WTC11 (cell line): ENCODE data around the gene TM9SF4. TPM values are rescaled to one million over a fixed set of nuclear protein-coding genes. Genes with fewer than 3 reads are reported as not detected.

Experiments used
- ATAC-seq: fragments of 200-7000 bp; cut with Tn5 transposase; 2 replicates; pipeline ENCODE4 v1.10.0; 2021; ENCODE audit warnings: mild to moderate bottlenecking, moderate library complexity
- CTCF ChIA-PET: fragments of 300-600 bp; sonication (Branson Sonifier 250); formaldehyde crosslinking; loops from one replicate; lab custom pipeline; 2021; ENCODE audit warnings: antibody characterized with exemption; lab: Charles Lee
- POLR2A ChIA-PET: fragments of 350-600 bp; sonication (Branson Sonifier 250); formaldehyde crosslinking; loops from one replicate; lab custom pipeline; 2021; ENCODE audit warnings: antibody characterized with exemption; lab: Charles Lee
- DNase-seq: peaks from one replicate; pipeline ENCODE4 v3.0.0; 2021; ENCODE audit warnings: low spot score
- H3K27ac Mint-ChIP-seq: 2 replicates; pipeline ENCODE4 v1.8.0; 2021; ENCODE audit warnings: mixed read lengths
- H3K27me3 Mint-ChIP-seq: 2 replicates; pipeline ENCODE4 v1.8.0; 2021; ENCODE audit warnings: low read depth, mild to moderate bottlenecking, moderate library complexity, mixed read lengths
- H3K36me3 Mint-ChIP-seq: 2 replicates; pipeline ENCODE4 v1.8.0; 2021; ENCODE audit warnings: mixed read lengths
- H3K4me1 Mint-ChIP-seq: 2 replicates; pipeline ENCODE4 v1.8.0; 2022; ENCODE audit warnings: mixed read lengths
- H3K4me3 Mint-ChIP-seq: 2 replicates; pipeline ENCODE4 v1.8.0; 2021; ENCODE audit warnings: mild to moderate bottlenecking, moderate library complexity, mixed read lengths
- H3K9me3 Mint-ChIP-seq: 2 replicates; pipeline ENCODE4 v1.8.0; 2021; ENCODE audit warnings: mixed read lengths
- ELF4 ChIP-seq: sonication (generic); formaldehyde crosslinking; IDR thresholded peaks from 2 replicates; pipeline ENCODE4 v1.8.1; 2022; ENCODE audit warnings: low read depth, mild to moderate bottlenecking, moderate library complexity, missing genetic modification reagents
- ESRRA ChIP-seq: sonication (generic); formaldehyde crosslinking; IDR thresholded peaks from 2 replicates; pipeline ENCODE4 v1.8.1; 2022; ENCODE audit warnings: mild to moderate bottlenecking, missing genetic modification reagents, borderline replicate concordance
- ETV6 ChIP-seq: sonication (generic); formaldehyde crosslinking; IDR thresholded peaks from 2 replicates; pipeline ENCODE4 v1.8.1; 2022; ENCODE audit warnings: mild to moderate bottlenecking, missing genetic modification reagents
- GABPB1 ChIP-seq: sonication (generic); formaldehyde crosslinking; IDR thresholded peaks from 2 replicates; pipeline ENCODE4 v1.8.1; 2023; ENCODE audit warnings: mild to moderate bottlenecking, missing genetic modification reagents
- NR3C1 ChIP-seq: sonication (generic); formaldehyde crosslinking; conservative IDR thresholded peaks from 2 replicates; pipeline ENCODE4 v1.8.1; 2023; ENCODE audit warnings: low read depth, mild to moderate bottlenecking, missing genetic modification reagents
- RELA ChIP-seq: sonication (generic); formaldehyde crosslinking; IDR thresholded peaks from 2 replicates; pipeline ENCODE4 v1.8.1; 2022; ENCODE audit warnings: missing genetic modification reagents, mild to moderate bottlenecking, borderline replicate concordance
- TP53 ChIP-seq: sonication (generic); formaldehyde crosslinking; IDR thresholded peaks from 2 replicates; pipeline ENCODE4 v1.8.1; 2023; ENCODE audit warnings: mild to moderate bottlenecking, missing genetic modification reagents
- ZNF138 ChIP-seq: sonication (generic); formaldehyde crosslinking; conservative IDR thresholded peaks from 2 replicates; pipeline ENCODE4 v1.8.1; 2022; ENCODE audit warnings: mild to moderate bottlenecking, moderate library complexity, missing genetic modification reagents
- ZNF263 ChIP-seq: sonication (generic); formaldehyde crosslinking; IDR thresholded peaks from 2 replicates; pipeline ENCODE4 v1.8.1; 2022; ENCODE audit warnings: low read depth, mild to moderate bottlenecking, moderate library complexity, missing genetic modification reagents
- ZNF416 ChIP-seq: fragments of 250-450 bp; sonication (Bioruptor Pico); IDR thresholded peaks from 2 replicates; pipeline ENCODE4 v1.9.0; 2021; ENCODE audit warnings: mild to moderate bottlenecking, inconsistent platforms
- total RNA-seq: library from RNA; stranded (reverse); gene quantifications from 3 replicates; pipeline ENCODE4 v1.2.3, GENCODE V29; 2021
- TF ChIP-seq, protein P1 (sequence below): fragments of 250-450 bp; sonication (Bioruptor Pico); IDR thresholded peaks from 2 replicates; pipeline ENCODE4 v1.9.0; 2021; ENCODE audit warnings: mild to moderate bottlenecking
- TF ChIP-seq, protein P2 (sequence below): sonication (generic); formaldehyde crosslinking; IDR thresholded peaks from 2 replicates; pipeline ENCODE4 v1.8.0; 2022; ENCODE audit warnings: missing genetic modification reagents
- TF ChIP-seq, protein P3 (sequence below): sonication (generic); formaldehyde crosslinking; IDR thresholded peaks from 2 replicates; pipeline ENCODE4 v1.8.1; 2022; ENCODE audit warnings: mild to moderate bottlenecking, moderate library complexity, missing genetic modification reagents
- TF ChIP-seq, protein P4 (sequence below): sonication (generic); formaldehyde crosslinking; IDR thresholded peaks from 2 replicates; pipeline ENCODE4 v1.8.1; 2022; ENCODE audit warnings: missing genetic modification reagents, borderline replicate concordance
- TF ChIP-seq, protein P5 (sequence below): sonication (generic); formaldehyde crosslinking; IDR thresholded peaks from 2 replicates; pipeline ENCODE4 v1.8.0; 2023; ENCODE audit warnings: missing genetic modification reagents
- TF ChIP-seq, protein P6 (sequence below): sonication (generic); formaldehyde crosslinking; IDR thresholded peaks from 2 replicates; pipeline ENCODE4 v1.8.1; 2023; ENCODE audit warnings: mild to moderate bottlenecking, missing genetic modification reagents
- TF ChIP-seq, protein P7 (sequence below): sonication (generic); formaldehyde crosslinking; IDR thresholded peaks from 2 replicates; pipeline ENCODE4 v1.8.0; 2022; ENCODE audit warnings: mild to moderate bottlenecking, missing genetic modification reagents
- TF ChIP-seq, protein P8 (sequence below): fragments of 250-450 bp; sonication (Bioruptor Pico); IDR thresholded peaks from 2 replicates; pipeline ENCODE4 v2.1.2; 2022; ENCODE audit warnings: mild to moderate bottlenecking, moderate library complexity

The TM9SF4 gene
- total RNA-seq, 1 experiment from 2014 or later = 44.8 TPM

DNA sequence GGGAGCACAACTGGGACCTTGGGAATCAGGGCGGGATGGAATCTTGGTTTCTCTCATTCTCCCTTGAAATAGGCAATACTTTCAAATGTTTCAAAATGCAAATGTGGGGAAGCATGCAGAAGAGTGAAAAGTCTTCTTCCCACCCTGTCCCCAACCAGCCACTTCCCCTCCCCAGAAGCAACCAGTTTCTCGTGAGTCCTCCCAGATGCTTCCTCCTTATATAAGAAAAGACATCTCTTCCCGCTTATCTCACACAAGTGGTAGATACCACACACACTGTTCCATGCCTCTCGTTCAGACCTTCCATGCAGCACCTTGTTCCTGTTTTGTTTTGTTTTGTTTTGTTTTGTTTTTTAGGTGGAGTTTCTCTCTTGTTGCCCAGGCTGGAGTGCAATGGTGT lies 32.3 kb upstream of the TM9SF4 start:
- CTCF ChIA-PET = no interaction called here
- H3K27me3 Mint-ChIP-seq = no peaks in the 10 kb centered on the region; the same call in 1 of the 2 replicates
- DNase-seq = no peak
- no peaks in the 10 kb centered on the region for H3K9me3 Mint-ChIP-seq
- no peak overlapping the region for H3K27ac Mint-ChIP-seq
- ATAC-seq = no peak
- TF ChIP-seq ESRRA (CRISPR knock-in tag) (no peak), ZNF263 (CRISPR knock-in tag) (no peak), ELF4 (CRISPR knock-in tag) (no peak), NR3C1 (CRISPR knock-in tag) (no peak), TP53 (CRISPR knock-in tag) (no peak), GABPB1 (CRISPR knock-in tag) (no peak), ETV6 (CRISPR knock-in tag) (no peak), ZNF416 (CRISPR knock-in tag) (no peak), ZNF138 (CRISPR knock-in tag) (no peak), RELA (no peak)
- TF ChIP-seq, protein P1, sequence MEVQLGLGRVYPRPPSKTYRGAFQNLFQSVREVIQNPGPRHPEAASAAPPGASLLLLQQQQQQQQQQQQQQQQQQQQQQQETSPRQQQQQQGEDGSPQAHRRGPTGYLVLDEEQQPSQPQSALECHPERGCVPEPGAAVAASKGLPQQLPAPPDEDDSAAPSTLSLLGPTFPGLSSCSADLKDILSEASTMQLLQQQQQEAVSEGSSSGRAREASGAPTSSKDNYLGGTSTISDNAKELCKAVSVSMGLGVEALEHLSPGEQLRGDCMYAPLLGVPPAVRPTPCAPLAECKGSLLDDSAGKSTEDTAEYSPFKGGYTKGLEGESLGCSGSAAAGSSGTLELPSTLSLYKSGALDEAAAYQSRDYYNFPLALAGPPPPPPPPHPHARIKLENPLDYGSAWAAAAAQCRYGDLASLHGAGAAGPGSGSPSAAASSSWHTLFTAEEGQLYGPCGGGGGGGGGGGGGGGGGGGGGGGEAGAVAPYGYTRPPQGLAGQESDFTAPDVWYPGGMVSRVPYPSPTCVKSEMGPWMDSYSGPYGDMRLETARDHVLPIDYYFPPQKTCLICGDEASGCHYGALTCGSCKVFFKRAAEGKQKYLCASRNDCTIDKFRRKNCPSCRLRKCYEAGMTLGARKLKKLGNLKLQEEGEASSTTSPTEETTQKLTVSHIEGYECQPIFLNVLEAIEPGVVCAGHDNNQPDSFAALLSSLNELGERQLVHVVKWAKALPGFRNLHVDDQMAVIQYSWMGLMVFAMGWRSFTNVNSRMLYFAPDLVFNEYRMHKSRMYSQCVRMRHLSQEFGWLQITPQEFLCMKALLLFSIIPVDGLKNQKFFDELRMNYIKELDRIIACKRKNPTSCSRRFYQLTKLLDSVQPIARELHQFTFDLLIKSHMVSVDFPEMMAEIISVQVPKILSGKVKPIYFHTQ (CRISPR knock-in tag) = no peak
- TF ChIP-seq, protein P2, sequence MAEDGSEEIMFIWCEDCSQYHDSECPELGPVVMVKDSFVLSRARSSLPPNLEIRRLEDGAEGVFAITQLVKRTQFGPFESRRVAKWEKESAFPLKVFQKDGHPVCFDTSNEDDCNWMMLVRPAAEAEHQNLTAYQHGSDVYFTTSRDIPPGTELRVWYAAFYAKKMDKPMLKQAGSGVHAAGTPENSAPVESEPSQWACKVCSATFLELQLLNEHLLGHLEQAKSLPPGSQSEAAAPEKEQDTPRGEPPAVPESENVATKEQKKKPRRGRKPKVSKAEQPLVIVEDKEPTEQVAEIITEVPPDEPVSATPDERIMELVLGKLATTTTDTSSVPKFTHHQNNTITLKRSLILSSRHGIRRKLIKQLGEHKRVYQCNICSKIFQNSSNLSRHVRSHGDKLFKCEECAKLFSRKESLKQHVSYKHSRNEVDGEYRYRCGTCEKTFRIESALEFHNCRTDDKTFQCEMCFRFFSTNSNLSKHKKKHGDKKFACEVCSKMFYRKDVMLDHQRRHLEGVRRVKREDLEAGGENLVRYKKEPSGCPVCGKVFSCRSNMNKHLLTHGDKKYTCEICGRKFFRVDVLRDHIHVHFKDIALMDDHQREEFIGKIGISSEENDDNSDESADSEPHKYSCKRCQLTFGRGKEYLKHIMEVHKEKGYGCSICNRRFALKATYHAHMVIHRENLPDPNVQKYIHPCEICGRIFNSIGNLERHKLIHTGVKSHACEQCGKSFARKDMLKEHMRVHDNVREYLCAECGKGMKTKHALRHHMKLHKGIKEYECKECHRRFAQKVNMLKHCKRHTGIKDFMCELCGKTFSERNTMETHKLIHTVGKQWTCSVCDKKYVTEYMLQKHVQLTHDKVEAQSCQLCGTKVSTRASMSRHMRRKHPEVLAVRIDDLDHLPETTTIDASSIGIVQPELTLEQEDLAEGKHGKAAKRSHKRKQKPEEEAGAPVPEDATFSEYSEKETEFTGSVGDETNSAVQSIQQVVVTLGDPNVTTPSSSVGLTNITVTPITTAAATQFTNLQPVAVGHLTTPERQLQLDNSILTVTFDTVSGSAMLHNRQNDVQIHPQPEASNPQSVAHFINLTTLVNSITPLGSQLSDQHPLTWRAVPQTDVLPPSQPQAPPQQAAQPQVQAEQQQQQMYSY (CRISPR knock-in tag) = no peak
- TF ChIP-seq, protein P3, sequence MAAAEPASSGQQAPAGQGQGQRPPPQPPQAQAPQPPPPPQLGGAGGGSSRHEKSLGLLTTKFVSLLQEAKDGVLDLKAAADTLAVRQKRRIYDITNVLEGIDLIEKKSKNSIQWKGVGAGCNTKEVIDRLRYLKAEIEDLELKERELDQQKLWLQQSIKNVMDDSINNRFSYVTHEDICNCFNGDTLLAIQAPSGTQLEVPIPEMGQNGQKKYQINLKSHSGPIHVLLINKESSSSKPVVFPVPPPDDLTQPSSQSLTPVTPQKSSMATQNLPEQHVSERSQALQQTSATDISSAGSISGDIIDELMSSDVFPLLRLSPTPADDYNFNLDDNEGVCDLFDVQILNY (CRISPR knock-in tag) = no peak
- TF ChIP-seq, protein P4, sequence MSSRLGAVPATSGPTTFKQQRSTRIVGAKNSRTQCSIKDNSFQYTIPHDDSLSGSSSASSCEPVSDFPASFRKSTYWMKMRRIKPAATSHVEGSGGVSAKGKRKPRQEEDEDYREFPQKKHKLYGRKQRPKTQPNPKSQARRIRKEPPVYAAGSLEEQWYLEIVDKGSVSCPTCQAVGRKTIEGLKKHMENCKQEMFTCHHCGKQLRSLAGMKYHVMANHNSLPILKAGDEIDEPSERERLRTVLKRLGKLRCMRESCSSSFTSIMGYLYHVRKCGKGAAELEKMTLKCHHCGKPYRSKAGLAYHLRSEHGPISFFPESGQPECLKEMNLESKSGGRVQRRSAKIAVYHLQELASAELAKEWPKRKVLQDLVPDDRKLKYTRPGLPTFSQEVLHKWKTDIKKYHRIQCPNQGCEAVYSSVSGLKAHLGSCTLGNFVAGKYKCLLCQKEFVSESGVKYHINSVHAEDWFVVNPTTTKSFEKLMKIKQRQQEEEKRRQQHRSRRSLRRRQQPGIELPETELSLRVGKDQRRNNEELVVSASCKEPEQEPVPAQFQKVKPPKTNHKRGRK (CRISPR knock-in tag) = no peak
- TF ChIP-seq, protein P5, sequence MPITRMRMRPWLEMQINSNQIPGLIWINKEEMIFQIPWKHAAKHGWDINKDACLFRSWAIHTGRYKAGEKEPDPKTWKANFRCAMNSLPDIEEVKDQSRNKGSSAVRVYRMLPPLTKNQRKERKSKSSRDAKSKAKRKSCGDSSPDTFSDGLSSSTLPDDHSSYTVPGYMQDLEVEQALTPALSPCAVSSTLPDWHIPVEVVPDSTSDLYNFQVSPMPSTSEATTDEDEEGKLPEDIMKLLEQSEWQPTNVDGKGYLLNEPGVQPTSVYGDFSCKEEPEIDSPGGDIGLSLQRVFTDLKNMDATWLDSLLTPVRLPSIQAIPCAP = no peak
- TF ChIP-seq, protein P6, sequence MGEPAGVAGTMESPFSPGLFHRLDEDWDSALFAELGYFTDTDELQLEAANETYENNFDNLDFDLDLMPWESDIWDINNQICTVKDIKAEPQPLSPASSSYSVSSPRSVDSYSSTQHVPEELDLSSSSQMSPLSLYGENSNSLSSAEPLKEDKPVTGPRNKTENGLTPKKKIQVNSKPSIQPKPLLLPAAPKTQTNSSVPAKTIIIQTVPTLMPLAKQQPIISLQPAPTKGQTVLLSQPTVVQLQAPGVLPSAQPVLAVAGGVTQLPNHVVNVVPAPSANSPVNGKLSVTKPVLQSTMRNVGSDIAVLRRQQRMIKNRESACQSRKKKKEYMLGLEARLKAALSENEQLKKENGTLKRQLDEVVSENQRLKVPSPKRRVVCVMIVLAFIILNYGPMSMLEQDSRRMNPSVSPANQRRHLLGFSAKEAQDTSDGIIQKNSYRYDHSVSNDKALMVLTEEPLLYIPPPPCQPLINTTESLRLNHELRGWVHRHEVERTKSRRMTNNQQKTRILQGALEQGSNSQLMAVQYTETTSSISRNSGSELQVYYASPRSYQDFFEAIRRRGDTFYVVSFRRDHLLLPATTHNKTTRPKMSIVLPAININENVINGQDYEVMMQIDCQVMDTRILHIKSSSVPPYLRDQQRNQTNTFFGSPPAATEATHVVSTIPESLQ (CRISPR knock-in tag) = no peak
- TF ChIP-seq, protein P7, sequence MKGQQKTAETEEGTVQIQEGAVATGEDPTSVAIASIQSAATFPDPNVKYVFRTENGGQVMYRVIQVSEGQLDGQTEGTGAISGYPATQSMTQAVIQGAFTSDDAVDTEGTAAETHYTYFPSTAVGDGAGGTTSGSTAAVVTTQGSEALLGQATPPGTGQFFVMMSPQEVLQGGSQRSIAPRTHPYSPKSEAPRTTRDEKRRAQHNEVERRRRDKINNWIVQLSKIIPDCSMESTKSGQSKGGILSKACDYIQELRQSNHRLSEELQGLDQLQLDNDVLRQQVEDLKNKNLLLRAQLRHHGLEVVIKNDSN = no peak
- TF ChIP-seq, protein P8, sequence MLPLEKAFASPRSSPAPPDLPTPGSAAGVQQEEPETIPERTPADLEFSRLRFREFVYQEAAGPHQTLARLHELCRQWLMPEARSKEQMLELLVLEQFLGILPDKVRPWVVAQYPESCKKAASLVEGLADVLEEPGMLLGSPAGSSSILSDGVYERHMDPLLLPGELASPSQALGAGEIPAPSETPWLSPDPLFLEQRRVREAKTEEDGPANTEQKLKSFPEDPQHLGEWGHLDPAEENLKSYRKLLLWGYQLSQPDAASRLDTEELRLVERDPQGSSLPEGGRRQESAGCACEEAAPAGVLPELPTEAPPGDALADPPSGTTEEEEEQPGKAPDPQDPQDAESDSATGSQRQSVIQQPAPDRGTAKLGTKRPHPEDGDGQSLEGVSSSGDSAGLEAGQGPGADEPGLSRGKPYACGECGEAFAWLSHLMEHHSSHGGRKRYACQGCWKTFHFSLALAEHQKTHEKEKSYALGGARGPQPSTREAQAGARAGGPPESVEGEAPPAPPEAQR (CRISPR knock-in tag) = no peak
- POLR2A ChIA-PET = no interaction called here
- no peaks in the 10 kb centered on the region for H3K36me3 Mint-ChIP-seq
- no peak overlapping the region for H3K4me3 Mint-ChIP-seq
- H3K4me1 Mint-ChIP-seq = 0 out of 2 replicates have a peak, but pooled peaks cover 4% of the 10 kb centered on the region
